ENCODE data around the gene PDPK1. TPM values are rescaled to one million over a fixed set of nuclear protein-coding genes. Genes with fewer than 3 reads are reported as not detected.

The PDPK1 gene
- total RNA-seq, 5 donors from 2014 or later (not counting 1 experiment from before 2014, with no cell fraction given): 49.8 to 68.4 (median 67.3) TPM

GRCh38 chr16:2520784-2521531, 16.9 kb upstream of the PDPK1 start:
- peaks cover 15 to 58% of the 10 kb centered on the region in 2 experiments for H3K4me1 ChIP-seq (ENCODE audit: control insufficient read depth in 1 of 2, extremely low read depth in 1 of 2, insufficient read depth in 2 of 2, low read length in 2 of 2)
- H3K27me3 Mint-ChIP-seq: no peaks in the 10 kb centered on the region
- CTCF ChIA-PET: interaction anchor here (0.9 to 1.5 kb wide), 2 partner anchors 17 to 1228 kb away, joined by 4 to 6 read pairs; partner anchors contain the start of gene PDPK1 (in 1 of the 2)
- H3K36me3 ChIP-seq (ENCODE audit: control insufficient read depth in 2 of 2, extremely low read depth in 1 of 2, insufficient read depth in 1 of 2, low read length in 1 of 2): peaks cover 3 to 34% of the 10 kb centered on the region in 2 donors
- peaks cover 59 to 61% (median 60%) of the 10 kb centered on the region in 3 donors for H3K4me1 Mint-ChIP-seq
- peaks cover 17% of the 10 kb centered on the region for H3K36me3 Mint-ChIP-seq
- no peaks in the 10 kb centered on the region for H3K9me3 ChIP-seq
- H3K9me3 Mint-ChIP-seq: no peaks in the 10 kb centered on the region
- POLR2A ChIA-PET: interaction anchor here (0.6 to 2.8 kb wide), 5 partner anchors 10 to 183 kb away, joined by 3 to 31 read pairs (median 3); partner anchors contain the start of genes CEMP1 (in 2 of the 2) and PDPK1 (in 1 of the 2)
- 24% methylated on average over 29 of the region's 41 CpGs for WGBS (ENCODE audit: insufficient coverage)
- H3K4me3 ChIP-seq (ENCODE audit: control insufficient read depth in 1 of 2, extremely low read depth in 1 of 2, low read length in 1 of 2): peak overlapping the region; percentile 60 to 64
- peak; percentile 31 to 87 (median 81) for DNase-seq
- H3K4me3 Mint-ChIP-seq: peak overlapping the region; percentile 84 to 90 (median 86)
- ATAC-seq (replicated peaks in 1 of 4): peak; percentile 72 to 78 (median 74)
- peak overlapping the region; percentile 84 for H3K27ac ChIP-seq (ENCODE audit: low read length)
- peak overlapping the region; percentile 91 to 92 for H3K27ac Mint-ChIP-seq
- no peaks in the 10 kb centered on the region for H3K27me3 ChIP-seq (replicated peaks in 1 of 2; ENCODE audit: control insufficient read depth in 2 of 2, extremely low read depth in 1 of 2, insufficient read depth in 2 of 2, low read length in 1 of 2)

DNA sequence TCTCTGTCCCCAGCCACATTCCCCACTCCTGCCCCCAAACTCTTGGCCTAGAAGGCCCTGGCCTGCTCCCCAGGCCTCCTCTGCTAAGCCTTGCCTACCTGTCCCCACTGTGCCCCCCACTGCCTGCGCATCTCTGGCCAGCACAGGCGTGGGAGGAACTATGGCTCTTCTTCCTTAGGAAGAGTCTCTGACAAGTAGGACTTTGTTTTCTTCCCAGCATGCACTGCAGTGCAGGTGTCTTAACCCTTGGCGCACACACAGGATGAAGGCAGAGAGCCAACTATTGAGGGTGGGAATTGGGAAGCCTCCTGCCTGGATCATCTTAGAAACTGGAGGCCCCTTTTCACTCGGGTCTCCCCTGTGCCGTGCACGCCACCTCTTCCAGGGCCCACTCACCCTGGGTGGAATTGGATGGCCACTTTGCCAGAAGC, 14.0 kb upstream of the PDPK1 start:
- Mint-ChIP-seq H3K4me3 (no peak overlapping the region), H3K4me1 (peaks cover 33 to 35% (median 33%) of the 10 kb centered on the region in 3 donors), H3K9me3 (no peaks in the 10 kb centered on the region), H3K27ac (peak overlapping the region; percentile 34 to 55), H3K36me3 (peaks cover 14% of the 10 kb centered on the region), H3K27me3 (no peaks in the 10 kb centered on the region)
- ATAC-seq (replicated peaks in 1 of 4) (no peak), DNase-seq (no peak)
- ChIA-PET POLR2A (no interaction called here), CTCF (no interaction called here)
- Histone ChIP-seq H3K27me3 (replicated peaks in 1 of 2; ENCODE audit: control insufficient read depth in 2 of 2, extremely low read depth in 1 of 2, insufficient read depth in 2 of 2, low read length in 1 of 2) (no peaks in the 10 kb centered on the region), H3K4me1 (ENCODE audit: control insufficient read depth in 1 of 2, extremely low read depth in 1 of 2, insufficient read depth in 2 of 2, low read length in 2 of 2) (peaks cover 4 to 29% of the 10 kb centered on the region in 2 experiments), H3K9me3 (no peaks in the 10 kb centered on the region), H3K4me3 (ENCODE audit: control insufficient read depth in 1 of 2, extremely low read depth in 1 of 2, low read length in 1 of 2) (no peak overlapping the region), H3K27ac (ENCODE audit: low read length) (no peak overlapping the region), H3K36me3 (ENCODE audit: control insufficient read depth in 2 of 2, extremely low read depth in 1 of 2, insufficient read depth in 1 of 2, low read length in 1 of 2) (peaks cover 8 to 53% of the 10 kb centered on the region in 2 donors)
- WGBS (ENCODE audit: insufficient coverage): 100% methylated on average over 3 of the region's 6 CpGs

- H3K36me3 ChIP-seq (ENCODE audit: control insufficient read depth in 2 of 2, extremely low read depth in 1 of 2, insufficient read depth in 1 of 2, low read length in 1 of 2): peaks cover 6 to 55% of the 10 kb centered on the region in 2 donors
Measured at GRCh38 chr16:2524339-2524938, 13.4 kb upstream of the PDPK1 start.

DNA sequence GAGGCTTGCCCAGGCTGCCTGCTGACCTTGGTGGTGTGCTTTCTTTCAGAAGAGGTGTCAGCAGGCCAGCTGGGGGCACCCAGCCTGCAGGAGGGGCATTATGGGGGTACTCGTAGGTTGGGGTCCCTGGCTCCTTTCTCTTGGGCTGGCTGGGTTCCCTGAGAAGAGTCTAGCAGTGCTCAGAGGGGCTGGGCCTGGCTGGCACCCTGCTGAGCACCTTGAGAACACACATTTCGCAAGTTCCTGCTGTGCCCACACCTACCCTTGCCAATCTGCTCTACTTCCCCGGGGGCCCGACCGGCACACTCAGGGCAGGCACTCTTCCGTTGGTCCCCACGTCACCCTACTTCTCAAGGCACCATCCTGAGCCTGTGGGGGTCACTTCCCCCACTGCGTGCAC, 11.7 kb upstream of the PDPK1 start:
- no peaks in the 10 kb centered on the region for H3K9me3 ChIP-seq
- peaks cover 0 to 16% of the 10 kb centered on the region in 2 experiments for H3K4me1 ChIP-seq (ENCODE audit: control insufficient read depth in 1 of 2, extremely low read depth in 1 of 2, insufficient read depth in 2 of 2, low read length in 2 of 2)
- no peak overlapping the region for H3K4me3 ChIP-seq (ENCODE audit: control insufficient read depth in 1 of 2, extremely low read depth in 1 of 2, low read length in 1 of 2)
- Mint-ChIP-seq H3K27ac (no peak overlapping the region), H3K4me1 (peaks cover 18 to 20% (median 19%) of the 10 kb centered on the region in 3 donors), H3K4me3 (no peak overlapping the region), H3K36me3 (peaks cover 14% of the 10 kb centered on the region), H3K27me3 (no peaks in the 10 kb centered on the region), H3K9me3 (no peaks in the 10 kb centered on the region)
- peaks cover 5 to 59% of the 10 kb centered on the region in 2 donors for H3K36me3 ChIP-seq (ENCODE audit: control insufficient read depth in 2 of 2, extremely low read depth in 1 of 2, insufficient read depth in 1 of 2, low read length in 1 of 2)
- H3K27me3 ChIP-seq (replicated peaks in 1 of 2; ENCODE audit: control insufficient read depth in 2 of 2, extremely low read depth in 1 of 2, insufficient read depth in 2 of 2, low read length in 1 of 2): no peaks in the 10 kb centered on the region
- ATAC-seq (replicated peaks in 1 of 4): no peak
- POLR2A ChIA-PET: no interaction called here
- H3K27ac ChIP-seq (ENCODE audit: low read length): no peak overlapping the region
- WGBS (ENCODE audit: insufficient coverage): 91% methylated on average over 6 of the region's 8 CpGs
- no peak for DNase-seq
- CTCF ChIA-PET: no interaction called here

More at GRCh38 chr16:2524339-2524938, 13.4 kb upstream of the PDPK1 start:
- CTCF ChIA-PET: no interaction called here
- no peak for ATAC-seq (replicated peaks in 1 of 4)
- H3K27me3 ChIP-seq (replicated peaks in 1 of 2; ENCODE audit: control insufficient read depth in 2 of 2, extremely low read depth in 1 of 2, insufficient read depth in 2 of 2, low read length in 1 of 2): no peaks in the 10 kb centered on the region
- H3K27me3 Mint-ChIP-seq: no peaks in the 10 kb centered on the region
- H3K9me3 Mint-ChIP-seq: no peaks in the 10 kb centered on the region
- H3K9me3 ChIP-seq: no peaks in the 10 kb centered on the region
- H3K4me3 Mint-ChIP-seq: no peak overlapping the region
- POLR2A ChIA-PET: no interaction called here
- no peak overlapping the region for H3K4me3 ChIP-seq (ENCODE audit: control insufficient read depth in 1 of 2, extremely low read depth in 1 of 2, low read length in 1 of 2)
- H3K36me3 Mint-ChIP-seq: peaks cover 12% of the 10 kb centered on the region
- peaks cover 29% of the 10 kb centered on the region in 3 donors for H3K4me1 Mint-ChIP-seq
- DNase-seq: no peak
- H3K27ac Mint-ChIP-seq: peak overlapping the region; percentile 11 to 55
- H3K4me1 ChIP-seq (ENCODE audit: control insufficient read depth in 1 of 2, extremely low read depth in 1 of 2, insufficient read depth in 2 of 2, low read length in 2 of 2): peaks cover 0 to 23% of the 10 kb centered on the region in 2 experiments
- 100% methylated on average over 3 of the region's 9 CpGs for WGBS (ENCODE audit: insufficient coverage)
- H3K27ac ChIP-seq (ENCODE audit: low read length): no peak overlapping the region

DNA sequence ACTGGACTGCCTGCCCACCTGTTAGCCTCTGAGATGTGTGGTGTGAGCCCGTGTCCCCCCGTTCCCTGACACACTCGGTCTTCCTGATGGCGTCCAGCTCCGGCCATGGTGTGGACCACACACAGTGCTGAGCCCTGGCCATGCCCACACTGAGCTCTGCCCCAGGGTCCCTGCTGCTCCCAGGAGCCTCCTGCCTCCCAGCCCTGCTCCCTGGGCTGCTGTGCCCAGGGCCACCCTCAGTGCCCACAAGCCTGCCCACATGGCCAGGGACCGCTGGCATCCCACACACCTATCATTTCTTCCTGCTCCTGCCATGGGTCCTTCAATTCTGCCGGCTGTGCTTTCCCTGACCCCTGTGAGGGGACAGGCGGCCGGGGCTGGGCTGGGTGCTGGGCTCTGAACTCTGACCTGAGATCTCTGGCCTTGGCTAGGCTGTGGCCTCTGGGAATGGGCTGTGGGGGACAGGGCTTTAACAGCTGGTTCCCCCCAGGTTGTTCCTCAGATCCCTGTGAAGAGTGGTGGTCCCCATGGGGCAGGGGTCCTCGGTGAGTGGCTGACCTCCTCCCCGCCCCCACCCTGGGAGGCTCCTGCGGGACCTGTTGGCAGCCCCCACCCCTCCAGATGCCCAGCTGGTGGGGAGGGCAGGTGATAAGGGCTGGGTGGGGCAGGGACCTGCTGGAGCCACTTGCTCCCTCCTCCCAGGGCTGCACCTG, 10.6 kb upstream of the PDPK1 start:
- ATAC-seq (replicated peaks in 1 of 4): no peak
- WGBS (ENCODE audit: insufficient coverage): 97% methylated on average over 5 of the region's 12 CpGs
- ChIA-PET CTCF (no interaction called here), POLR2A (interaction anchor here (0.6 to 0.7 kb wide), 2 partner anchors 9 to 1437 kb away, joined by 3 to 14 read pairs; no protein-coding TSS in a partner anchor)
- Mint-ChIP-seq H3K27ac (no peak overlapping the region), H3K27me3 (no peaks in the 10 kb centered on the region), H3K4me3 (no peak overlapping the region), H3K4me1 (peaks cover 19 to 20% (median 20%) of the 10 kb centered on the region in 3 donors), H3K9me3 (no peaks in the 10 kb centered on the region), H3K36me3 (peaks cover 14% of the 10 kb centered on the region)
- H3K36me3 ChIP-seq (ENCODE audit: control insufficient read depth in 2 of 2, extremely low read depth in 1 of 2, insufficient read depth in 1 of 2, low read length in 1 of 2): peaks cover 5 to 56% of the 10 kb centered on the region in 2 donors
- peaks cover 0 to 17% of the 10 kb centered on the region in 2 experiments for H3K4me1 ChIP-seq (ENCODE audit: control insufficient read depth in 1 of 2, extremely low read depth in 1 of 2, insufficient read depth in 2 of 2, low read length in 2 of 2)
- H3K9me3 ChIP-seq: no peaks in the 10 kb centered on the region
- no peak overlapping the region for H3K4me3 ChIP-seq (ENCODE audit: control insufficient read depth in 1 of 2, extremely low read depth in 1 of 2, low read length in 1 of 2)
- H3K27ac ChIP-seq (ENCODE audit: low read length): no peak overlapping the region
- DNase-seq: no peak
- no peaks in the 10 kb centered on the region for H3K27me3 ChIP-seq (replicated peaks in 1 of 2; ENCODE audit: control insufficient read depth in 2 of 2, extremely low read depth in 1 of 2, insufficient read depth in 2 of 2, low read length in 1 of 2)

DNA sequence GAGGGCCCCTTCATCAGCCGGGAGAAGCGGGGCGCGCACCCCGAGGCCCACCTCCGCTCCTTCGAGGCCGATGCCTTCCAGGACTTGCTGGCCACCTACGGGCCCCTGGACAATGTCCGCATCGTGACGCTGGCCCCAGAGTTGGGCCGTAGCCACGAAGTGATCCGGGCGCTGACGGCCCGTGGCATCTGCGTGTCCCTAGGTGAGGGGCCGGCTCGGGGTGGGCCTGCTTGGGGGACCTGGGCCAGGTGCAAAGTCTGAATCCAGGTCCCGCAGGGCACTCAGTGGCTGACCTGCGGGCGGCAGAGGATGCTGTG, 10.1 kb upstream of the PDPK1 start:
- peaks cover 5 to 56% of the 10 kb centered on the region in 2 donors for H3K36me3 ChIP-seq (ENCODE audit: control insufficient read depth in 2 of 2, extremely low read depth in 1 of 2, insufficient read depth in 1 of 2, low read length in 1 of 2)
- Mint-ChIP-seq H3K27ac (no peak overlapping the region), H3K4me1 (peaks cover 21 to 23% (median 21%) of the 10 kb centered on the region in 3 donors), H3K4me3 (no peak overlapping the region), H3K27me3 (no peaks in the 10 kb centered on the region), H3K9me3 (no peaks in the 10 kb centered on the region), H3K36me3 (peaks cover 14% of the 10 kb centered on the region)
- no peak overlapping the region for H3K4me3 ChIP-seq (ENCODE audit: control insufficient read depth in 1 of 2, extremely low read depth in 1 of 2, low read length in 1 of 2)
- H3K27ac ChIP-seq (ENCODE audit: low read length): no peak overlapping the region
- CTCF ChIA-PET: no interaction called here
- POLR2A ChIA-PET: interaction anchor here in 1 of 2 donors (0.7 kb wide), 1 partner anchor 1436 kb away, joined by 14 read pairs; no protein-coding TSS in a partner anchor
- H3K27me3 ChIP-seq (replicated peaks in 1 of 2; ENCODE audit: control insufficient read depth in 2 of 2, extremely low read depth in 1 of 2, insufficient read depth in 2 of 2, low read length in 1 of 2): no peaks in the 10 kb centered on the region
- no peaks in the 10 kb centered on the region for H3K9me3 ChIP-seq
- DNase-seq (no peak), ATAC-seq (replicated peaks in 1 of 4) (no peak)
- peaks cover 0 to 22% of the 10 kb centered on the region in 2 experiments for H3K4me1 ChIP-seq (ENCODE audit: control insufficient read depth in 1 of 2, extremely low read depth in 1 of 2, insufficient read depth in 2 of 2, low read length in 2 of 2)
- 98% methylated on average over 22 of the region's 24 CpGs for WGBS (ENCODE audit: insufficient coverage)

Measured in T-cell (primary cell).